GM12878 (cell line): ENCODE measurements around the gene ACACB. TPM values are rescaled to one million over a fixed set of nuclear protein-coding genes. Genes with fewer than 3 reads are reported as not detected.

Experiments used
- ATAC-seq: fragments of 200-7000 bp; cut with Tn5 transposase; 3 replicates; pipeline ENCODE4 v1.9.1; 2020; ENCODE audit warnings: mild to moderate bottlenecking, moderate library complexity
- BruUV-seq: library from RNA; stranded (reverse); fragments of 400-500 nt; replicated peaks from 2 replicates; lab custom pipeline; 2021; lab: Mats Ljungman, UMichigan
- CTCF ChIA-PET: fragments of 300-600 bp; sonication (Branson Sonifier 250); formaldehyde crosslinking; extraction: SDS; loops from one replicate; lab custom pipeline; 2021; ENCODE audit warnings: inconsistent platforms; lab: Yijun Ruan, JAX
- POLR2A ChIA-PET: fragments of 350-600 bp; formaldehyde crosslinking; extraction: SDS; loops from one replicate; lab custom pipeline; 2021; ENCODE audit warnings: inconsistent platforms; lab: Charles Lee
- RAD21 ChIA-PET: fragments of 300-600 bp; sonication (Branson Sonifier 250); formaldehyde crosslinking; loops from one replicate; lab custom pipeline; 2023; ENCODE audit warnings: antibody characterized with exemption; ENCODE audit not compliant: unreplicated experiment; lab: Charles Lee
- SMC1A ChIA-PET: fragments of 300-600 bp; sonication (Branson Sonifier 250); formaldehyde crosslinking; loops from one replicate; lab custom pipeline; 2023; ENCODE audit not compliant: unreplicated experiment, uncharacterized antibody; lab: Charles Lee
- DNase-seq: peaks from one replicate; pipeline ENCODE4 v3.0.0-alpha.2; 2011; ENCODE audit warnings: low read depth, low spot score
- FAIRE-seq: peaks from 3 replicates; lab custom pipeline; 2011; peaks lifted over from hg19 to GRCh38; lab: Jason Lieb, UNC
- H2AFZ ChIP-seq: 2 replicates; pipeline ENCODE4 v1.6.0; 2011; ENCODE audit warnings: low read depth, low read length, control low read depth; ENCODE audit not compliant: control insufficient read depth
- H3K27ac ChIP-seq: 2 replicates; pipeline ENCODE4 v1.5.1; 2011; ENCODE audit warnings: control low read depth; ENCODE audit not compliant: control insufficient read depth, insufficient read depth
- H3K27me3 ChIP-seq, 2 experiments: replicated peaks in 1 of 2; 2 replicates each; pipeline versions ENCODE4 v1.6.0 to v1.6.1; 2011; ENCODE audit warnings: low read length in 1 of 2; ENCODE audit not compliant: control insufficient read depth in 2 of 2, insufficient read depth in 2 of 2
- H3K36me3 ChIP-seq, 2 experiments: 2 replicates each; pipeline ENCODE4 v1.5.1; 2011; ENCODE audit warnings: low read length in 1 of 2; ENCODE audit not compliant: control insufficient read depth in 2 of 2, insufficient read depth in 2 of 2
- H3K4me1 ChIP-seq: 2 replicates; pipeline ENCODE4 v1.6.1; 2011; ENCODE audit warnings: mild to moderate bottlenecking, low read length, moderate library complexity, mixed read lengths; ENCODE audit not compliant: control insufficient read depth, insufficient read depth
- H3K4me2 ChIP-seq: 2 replicates; pipeline ENCODE4 v1.6.0; 2011; ENCODE audit warnings: control low read depth; ENCODE audit not compliant: control insufficient read depth, insufficient read depth
- H3K4me3 ChIP-seq: fragments of 200-600 bp; sonication (generic); 2 replicates; pipeline ENCODE4 v1.5.1; 2016
- H3K79me2 ChIP-seq: 2 replicates; pipeline ENCODE4 v1.6.0; 2011; ENCODE audit warnings: low read length; ENCODE audit not compliant: control insufficient read depth, insufficient read depth
- H3K9ac ChIP-seq: 2 replicates; pipeline ENCODE4 v1.8.0; 2011; ENCODE audit warnings: low read length, control low read depth, mixed read lengths; ENCODE audit not compliant: control insufficient read depth, insufficient read depth
- H3K9me3 ChIP-seq: replicated peaks from 3 replicates; pipeline ENCODE4 v1.5.1; 2011; ENCODE audit warnings: mild to moderate bottlenecking, low read length; ENCODE audit not compliant: control insufficient read depth, insufficient read depth
- H4K20me1 ChIP-seq: 2 replicates; pipeline ENCODE4 v1.6.0; 2011; ENCODE audit not compliant: control insufficient read depth, insufficient read depth
- CBX5 ChIP-seq: sonication (generic); IDR thresholded peaks from 2 replicates; pipeline ENCODE4 v1.6.1; 2016; ENCODE audit warnings: low read depth, moderate library complexity, mild to moderate bottlenecking, inconsistent platforms
- EGR1 ChIP-seq, 2 experiments: IDR thresholded peaks; 1 replicate in 1 of 2; 2 replicates in 1 of 2; pipeline ENCODE4 v1.6.1; 2011 to 2012; ENCODE audit warnings: low read depth in 2 of 2, low read length in 2 of 2, borderline replicate concordance in 1 of 2, mild to moderate bottlenecking in 1 of 2, moderate library complexity in 1 of 2
- EP300 ChIP-seq, 2 experiments: fragments of 150-350 bp in 1 of 2; IDR thresholded peaks; 2 replicates each; pipeline ENCODE4 v1.6.1; 2011 to 2012; ENCODE audit warnings: low read depth in 2 of 2, low read length in 2 of 2, borderline replicate concordance in 1 of 2, improper control_type of control experiment in 1 of 2, inconsistent platforms in 1 of 2; ENCODE audit not compliant: control insufficient read depth in 1 of 2
- POU2F2 ChIP-seq: IDR thresholded peaks from 3 replicates; pipeline ENCODE4 v1.6.1; 2011; ENCODE audit warnings: low read depth, mild to moderate bottlenecking, low read length, borderline replicate concordance
- ZZZ3 ChIP-seq: IDR thresholded peaks from 2 replicates; pipeline ENCODE4 v1.6.1; 2011; ENCODE audit warnings: low read depth; ENCODE audit not compliant: control insufficient read depth, insufficient read length
- WGBS: methylation state at CpG from one replicate; pipeline ENCODE4 v1.1.6; 2016; ENCODE audit warnings: low lambda C conversion rate; ENCODE audit not compliant: insufficient replicate concordance, insufficient coverage; ENCODE audit errors: missing lambda C conversion rate; 5-methylcytosine and 5-hydroxymethylcytosine counted together
- in situ Hi-C: fragments of 300-500 bp; cut with MboI; formaldehyde crosslinking; loops from 9 replicates; pipeline ENCODE4 v1.14.3; 2018; ENCODE audit warnings: mixed read lengths
- intact Hi-C: fragments of 100-400 bp; cut with micrococcal nuclease; formaldehyde crosslinking; loops from one replicate; pipeline ENCODE4 v1.14.2; 2022; ENCODE audit not compliant: unreplicated experiment
- polyA plus RNA-seq, 11 experiments: library from polyadenylated mRNA; depleted of rRNA in 4 of 11; unstranded in 6 of 11; stranded (reverse) in 5 of 11; fragments of >200 nt; fragmentation: Nextera tagmentation in 4 of 11; fragmentation: Illumina TruSeq in 1 of 11; extraction: Ambion mirVana in 4 of 11; extraction: Trizol in 1 of 11; gene quantifications; 1 replicate in 1 of 11; 2 replicates in 10 of 11; pipeline versions ENCODE4 v1.2.1 to v1.2.3, GENCODE V29; 2011 to 2016; ENCODE audit warnings: inconsistent platforms in 2 of 11, missing spikeins in 2 of 11, low read depth in 1 of 11
- total RNA-seq, 4 experiments: library from RNA; depleted of rRNA in 3 of 4; stranded (reverse); fragments of >200 nt in 3 of 4; fragmentation: Illumina TruSeq in 1 of 4; extraction: Trizol in 1 of 4; gene quantifications; 2 replicates each; pipeline versions ENCODE4 v1.2.1 to v1.2.3, GENCODE V29; 2013 to 2021
- TF ChIP-seq, protein P1 (sequence below): IDR thresholded peaks from 2 replicates; pipeline ENCODE4 v1.6.1; 2012; ENCODE audit warnings: improper control_type of control experiment, low read depth, low read length; ENCODE audit not compliant: insufficient replicate concordance
- TF ChIP-seq, protein P2 (sequence below): fragments of 450-650 bp; IDR thresholded peaks from 2 replicates; pipeline ENCODE4 v1.6.1; 2018; ENCODE audit warnings: borderline replicate concordance, mild to moderate bottlenecking; ENCODE audit not compliant: partially characterized antibody

Gene ACACB
- total and polyA plus RNA-seq, 10 of the 15 experiments (the other 5 are each of a cell fraction or from before 2014, with no cell fraction given) = 0.05 to 1.9 (median 0.38) TPM; not detected in 2

- TF ChIP-seq, protein P1, sequence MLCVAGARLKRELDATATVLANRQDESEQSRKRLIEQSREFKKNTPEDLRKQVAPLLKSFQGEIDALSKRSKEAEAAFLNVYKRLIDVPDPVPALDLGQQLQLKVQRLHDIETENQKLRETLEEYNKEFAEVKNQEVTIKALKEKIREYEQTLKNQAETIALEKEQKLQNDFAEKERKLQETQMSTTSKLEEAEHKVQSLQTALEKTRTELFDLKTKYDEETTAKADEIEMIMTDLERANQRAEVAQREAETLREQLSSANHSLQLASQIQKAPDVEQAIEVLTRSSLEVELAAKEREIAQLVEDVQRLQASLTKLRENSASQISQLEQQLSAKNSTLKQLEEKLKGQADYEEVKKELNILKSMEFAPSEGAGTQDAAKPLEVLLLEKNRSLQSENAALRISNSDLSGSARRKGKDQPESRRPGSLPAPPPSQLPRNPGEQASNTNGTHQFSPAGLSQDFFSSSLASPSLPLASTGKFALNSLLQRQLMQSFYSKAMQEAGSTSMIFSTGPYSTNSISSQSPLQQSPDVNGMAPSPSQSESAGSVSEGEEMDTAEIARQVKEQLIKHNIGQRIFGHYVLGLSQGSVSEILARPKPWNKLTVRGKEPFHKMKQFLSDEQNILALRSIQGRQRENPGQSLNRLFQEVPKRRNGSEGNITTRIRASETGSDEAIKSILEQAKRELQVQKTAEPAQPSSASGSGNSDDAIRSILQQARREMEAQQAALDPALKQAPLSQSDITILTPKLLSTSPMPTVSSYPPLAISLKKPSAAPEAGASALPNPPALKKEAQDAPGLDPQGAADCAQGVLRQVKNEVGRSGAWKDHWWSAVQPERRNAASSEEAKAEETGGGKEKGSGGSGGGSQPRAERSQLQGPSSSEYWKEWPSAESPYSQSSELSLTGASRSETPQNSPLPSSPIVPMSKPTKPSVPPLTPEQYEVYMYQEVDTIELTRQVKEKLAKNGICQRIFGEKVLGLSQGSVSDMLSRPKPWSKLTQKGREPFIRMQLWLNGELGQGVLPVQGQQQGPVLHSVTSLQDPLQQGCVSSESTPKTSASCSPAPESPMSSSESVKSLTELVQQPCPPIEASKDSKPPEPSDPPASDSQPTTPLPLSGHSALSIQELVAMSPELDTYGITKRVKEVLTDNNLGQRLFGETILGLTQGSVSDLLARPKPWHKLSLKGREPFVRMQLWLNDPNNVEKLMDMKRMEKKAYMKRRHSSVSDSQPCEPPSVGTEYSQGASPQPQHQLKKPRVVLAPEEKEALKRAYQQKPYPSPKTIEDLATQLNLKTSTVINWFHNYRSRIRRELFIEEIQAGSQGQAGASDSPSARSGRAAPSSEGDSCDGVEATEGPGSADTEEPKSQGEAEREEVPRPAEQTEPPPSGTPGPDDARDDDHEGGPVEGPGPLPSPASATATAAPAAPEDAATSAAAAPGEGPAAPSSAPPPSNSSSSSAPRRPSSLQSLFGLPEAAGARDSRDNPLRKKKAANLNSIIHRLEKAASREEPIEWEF = no peak
- no peak for TF ChIP-seq EGR1 (IDR thresholded peaks at IDR 0.05; ENCODE audit: borderline replicate concordance in 1 of 2, low read depth in 2 of 2, low read length in 2 of 2)
- TF ChIP-seq, protein P2, sequence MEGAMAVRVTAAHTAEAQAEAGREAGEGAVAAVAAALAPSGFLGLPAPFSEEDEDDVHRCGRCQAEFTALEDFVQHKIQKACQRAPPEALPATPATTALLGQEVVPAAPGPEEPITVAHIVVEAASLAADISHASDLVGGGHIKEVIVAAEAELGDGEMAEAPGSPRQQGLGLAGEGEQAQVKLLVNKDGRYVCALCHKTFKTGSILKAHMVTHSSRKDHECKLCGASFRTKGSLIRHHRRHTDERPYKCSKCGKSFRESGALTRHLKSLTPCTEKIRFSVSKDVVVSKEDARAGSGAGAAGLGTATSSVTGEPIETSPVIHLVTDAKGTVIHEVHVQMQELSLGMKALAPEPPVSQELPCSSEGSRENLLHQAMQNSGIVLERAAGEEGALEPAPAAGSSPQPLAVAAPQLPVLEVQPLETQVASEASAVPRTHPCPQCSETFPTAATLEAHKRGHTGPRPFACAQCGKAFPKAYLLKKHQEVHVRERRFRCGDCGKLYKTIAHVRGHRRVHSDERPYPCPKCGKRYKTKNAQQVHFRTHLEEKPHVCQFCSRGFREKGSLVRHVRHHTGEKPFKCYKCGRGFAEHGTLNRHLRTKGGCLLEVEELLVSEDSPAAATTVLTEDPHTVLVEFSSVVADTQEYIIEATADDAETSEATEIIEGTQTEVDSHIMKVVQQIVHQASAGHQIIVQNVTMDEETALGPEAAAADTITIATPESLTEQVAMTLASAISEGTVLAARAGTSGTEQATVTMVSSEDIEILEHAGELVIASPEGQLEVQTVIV = no peak
These were observed 50.0 kb downstream of the ACACB start (continued) for GRCh38 chr12:109166371-109166770.

GRCh38 chr12:109167781-109168180, 51.4 kb downstream of the ACACB start:
- no peak overlapping the region for H3K4me2 ChIP-seq
- H3K27me3 ChIP-seq = no peaks in the 10 kb centered on the region
- no peak for FAIRE-seq
- no peak overlapping the region for H2AFZ ChIP-seq
- 76% methylated on average over 18 of the region's 18 CpGs for WGBS
- POLR2A ChIA-PET = no interaction called here
- H3K4me1 ChIP-seq = no peaks in the 10 kb centered on the region
- RAD21 ChIA-PET = no interaction called here
- no peak overlapping the region for H3K4me3 ChIP-seq
- in situ Hi-C loops = no loop called here
- no peaks in the 10 kb centered on the region for H3K36me3 ChIP-seq
- no peaks in the 10 kb centered on the region for H4K20me1 ChIP-seq
- no peaks in the 10 kb centered on the region for H3K79me2 ChIP-seq
- no peaks in the 10 kb centered on the region for H3K9me3 ChIP-seq
- CTCF ChIA-PET = no interaction called here
- SMC1A ChIA-PET = no interaction called here
- H3K9ac ChIP-seq = no peak overlapping the region
- intact Hi-C loops = no loop called here
- H3K27ac ChIP-seq = no peak overlapping the region
- no peak for TF ChIP-seq ZZZ3
- TF ChIP-seq EP300 (IDR thresholded peaks at IDR 0.05; ENCODE audit: borderline replicate concordance in 1 of 2, control insufficient read depth in 1 of 2, low read depth in 2 of 2, low read length in 2 of 2) = no peak
- no peak for TF ChIP-seq POU2F2
- no peak for TF ChIP-seq CBX5
- TF ChIP-seq, all 136 proteins: peak for 0
- BruUV-seq = no TSS peak
- DNase-seq = no peak
- ATAC-seq = no peak
